NCI-H2227 (cell line): ENCODE data around the gene CDK4.
"Not testable (repeated sequence)": the region's sequence is repeated elsewhere in the genome, so short reads cannot be mapped to it uniquely, and the experiment has no call there.

Source experiments
- DNase-seq: peaks from one replicate; lab custom pipeline; 2025; ENCODE audit not compliant: unreplicated experiment; lab: John Stamatoyannopoulos, UW

The CDK4 gene

GRCh38 chr12:57751788-57752667, at the start of gene CDK4:
Gene CDK4, minus strand, starts transcription at chr12:57752310. Its CDS starts 593 bp downstream, at chr12:57751717.
- peak; percentile 98 for DNase-seq

- DNase-seq = no peak
Measured at GRCh38 chr12:57800965-57801364, 48.9 kb upstream of the CDK4 start.

GRCh38 chr12:57797933-57798332, 45.8 kb upstream of the CDK4 start:
- DNase-seq = no peak

GRCh38 chr12:57796996-57797395, 44.9 kb upstream of the CDK4 start:
- no peak for DNase-seq

GRCh38 chr12:57795354-57795753, 43.2 kb upstream of the CDK4 start:
- DNase-seq = no peak

- DNase-seq = no peak
Measured at GRCh38 chr12:57793920-57794319, 41.8 kb upstream of the CDK4 start.

GRCh38 chr12:57783861-57784260, 31.8 kb upstream of the CDK4 start:
- no peak for DNase-seq

GRCh38 chr12:57783466-57783801, 31.3 kb upstream of the CDK4 start:
- DNase-seq = no peak

- peak; percentile 94 for DNase-seq
Measured at GRCh38 chr12:57782608-57783465, 30.7 kb upstream of the CDK4 start, which contains the start of gene TSFM. Gene TSFM, plus strand, starts transcription at chr12:57782787. Its CDS starts 15 bp downstream, at chr12:57782802.

GRCh38 chr12:57782243-57782607, 30.1 kb upstream of the CDK4 start:
- DNase-seq = no peak

GRCh38 chr12:57781801-57782200, 29.7 kb upstream of the CDK4 start:
- DNase-seq = no peak

GRCh38 chr12:57781244-57781643, 29.1 kb upstream of the CDK4 start:
- no peak for DNase-seq

- no peak for DNase-seq
Measured at GRCh38 chr12:57780284-57780897, 28.3 kb upstream of the CDK4 start.

- no peak for DNase-seq
Measured at GRCh38 chr12:57779736-57780135, 27.6 kb upstream of the CDK4 start.

- no peak for DNase-seq
Measured at GRCh38 chr12:57777911-57778310, 25.8 kb upstream of the CDK4 start.

- DNase-seq = no peak
Measured at GRCh38 chr12:57777367-57777766, 25.3 kb upstream of the CDK4 start.

- no peak for DNase-seq
Measured at GRCh38 chr12:57776247-57776587, 24.1 kb upstream of the CDK4 start.

- DNase-seq = no peak
Measured at GRCh38 chr12:57775563-57776246, 23.6 kb upstream of the CDK4 start.

GRCh38 chr12:57775044-57775443, 22.9 kb upstream of the CDK4 start:
- DNase-seq = no peak

GRCh38 chr12:57774634-57775033, 22.5 kb upstream of the CDK4 start:
- not testable (repeated sequence) for DNase-seq
